ENCODE measurements around the gene ALG11.
"Not testable (repeated sequence)": the region's sequence is repeated elsewhere in the genome, so short reads cannot be mapped to it uniquely, and the experiment has no call there.

ALG11 gene

DNA sequence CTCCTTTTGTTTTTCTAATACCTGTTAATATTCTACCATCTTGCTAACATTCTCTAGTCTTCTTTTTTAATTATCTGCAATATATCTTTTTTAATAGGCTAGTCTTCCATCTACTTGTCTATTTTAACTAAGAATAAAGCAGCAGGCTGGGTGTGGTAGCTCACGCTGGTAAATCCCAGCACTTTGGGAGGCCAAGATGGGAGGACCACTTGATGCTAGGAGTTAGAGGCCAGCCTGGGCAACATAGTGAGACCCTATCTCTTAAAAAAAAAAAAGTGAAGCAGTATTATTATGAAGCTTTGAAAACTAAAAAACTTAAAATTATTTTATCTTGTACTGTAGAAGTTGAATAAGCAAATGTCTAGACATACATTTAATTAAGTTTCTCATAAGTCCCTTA lies 15.6 kb downstream of the ALG11 start:
- no peak for DNase-seq

DNA sequence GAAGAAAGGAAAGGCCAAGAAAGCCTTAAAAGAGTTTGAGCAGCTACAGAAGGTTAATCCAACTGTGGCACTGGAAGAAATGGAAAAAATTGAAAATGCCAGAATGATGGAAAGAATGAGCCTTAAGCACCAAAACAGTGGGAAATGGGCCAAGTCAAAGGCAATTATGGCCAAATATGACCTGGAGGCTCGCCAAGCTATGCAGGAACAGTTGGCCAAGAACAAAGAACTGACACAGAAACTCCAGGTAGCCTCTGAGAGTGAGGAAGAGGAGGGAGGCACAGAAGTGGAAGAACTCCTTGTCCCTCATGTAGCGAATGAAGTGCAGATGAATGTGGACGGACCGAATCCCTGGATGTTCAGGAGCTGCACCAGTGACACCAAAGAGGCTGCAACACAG lies 17.4 kb downstream of the ALG11 start:
- DNase-seq = no peak

GRCh38 chr13:52030401-52030800 lies 18.2 kb downstream of the ALG11 start:
- not testable (repeated sequence) for DNase-seq

GRCh38 chr13:52033039-52033438 lies 20.8 kb downstream of the ALG11 start:
- DNase-seq = no peak

GRCh38 chr13:52034616-52035226 lies 22.5 kb downstream of the ALG11 start:
- DNase-seq = no peak

DNA sequence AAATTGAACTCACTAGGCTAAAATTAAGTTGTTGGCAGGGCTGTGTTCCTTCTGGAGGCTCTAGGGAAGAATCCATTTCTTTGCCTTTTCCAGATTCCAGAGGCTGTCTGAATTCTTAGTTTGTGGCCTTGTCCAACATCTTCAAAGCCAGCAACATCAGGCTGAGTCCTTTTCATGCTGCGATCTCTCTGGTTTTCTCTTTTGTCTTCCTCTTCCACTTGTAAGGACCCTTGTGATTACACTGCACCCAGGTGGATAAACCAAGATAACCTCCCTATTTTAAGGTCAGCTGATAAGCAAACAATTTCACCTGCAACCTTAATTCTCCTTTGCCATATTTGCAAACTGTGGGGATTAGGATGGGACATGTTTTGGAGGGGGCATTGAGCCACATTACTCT lies 23.8 kb downstream of the ALG11 start:
- DNase-seq = no peak

DNA sequence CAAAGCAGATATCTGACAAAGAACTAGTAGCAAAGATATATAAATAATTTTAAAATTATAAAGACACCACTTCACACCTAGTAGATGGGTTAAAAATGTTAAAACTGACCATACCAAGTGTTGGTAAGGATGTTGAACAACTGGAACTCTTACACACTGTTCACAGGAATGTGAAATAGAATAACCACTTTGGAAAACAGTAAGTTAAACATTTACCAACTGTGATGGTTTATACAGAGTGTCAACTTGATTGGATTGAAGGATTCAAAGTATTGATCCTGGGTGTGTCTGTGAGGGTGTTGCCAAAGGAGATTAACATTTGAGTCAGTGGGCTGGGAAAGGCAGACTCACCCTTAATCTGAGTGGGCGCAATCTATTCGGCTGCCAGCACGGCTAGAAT lies 31.5 kb downstream of the ALG11 start:
- no peak for DNase-seq

DNA sequence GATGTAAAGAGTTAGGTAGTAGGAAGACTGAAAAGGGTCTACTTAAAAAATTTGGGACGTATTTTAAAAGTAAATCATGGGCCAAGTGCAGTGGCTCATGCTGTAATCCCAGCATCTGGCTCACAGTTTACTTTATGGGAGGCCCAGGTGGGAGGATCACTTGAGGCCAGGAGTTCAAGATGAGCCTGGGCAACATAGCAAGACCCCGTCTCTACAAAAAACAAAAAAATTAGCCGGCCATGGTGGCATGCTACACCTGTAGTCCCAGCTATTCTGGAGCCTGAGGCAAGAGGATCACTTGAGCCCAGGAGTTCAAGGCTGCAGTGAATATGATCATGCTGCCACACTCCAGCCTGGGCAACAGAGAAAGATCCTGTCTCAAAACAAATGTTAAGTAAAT lies 35.3 kb downstream of the ALG11 start:
- no peak for DNase-seq

DNA sequence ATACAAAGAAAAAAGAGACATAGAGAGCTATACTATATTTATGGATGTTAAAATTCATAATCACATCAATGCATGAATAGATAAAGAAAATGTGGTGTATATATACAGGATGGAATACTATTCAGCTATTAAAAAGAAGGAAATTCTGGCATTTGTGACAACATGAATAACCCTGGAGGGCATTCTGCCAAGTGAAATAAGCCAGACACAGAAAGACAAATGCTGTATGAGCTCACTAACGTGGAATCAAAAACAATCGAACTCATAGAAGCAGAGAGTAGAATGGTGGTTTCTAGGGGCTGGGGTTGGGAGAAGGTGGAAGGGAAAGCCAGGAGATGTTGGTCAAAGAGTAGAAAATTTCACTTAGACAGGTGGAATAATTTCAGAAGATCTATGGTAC lies 36.3 kb downstream of the ALG11 start:
- no peak for DNase-seq

DNA sequence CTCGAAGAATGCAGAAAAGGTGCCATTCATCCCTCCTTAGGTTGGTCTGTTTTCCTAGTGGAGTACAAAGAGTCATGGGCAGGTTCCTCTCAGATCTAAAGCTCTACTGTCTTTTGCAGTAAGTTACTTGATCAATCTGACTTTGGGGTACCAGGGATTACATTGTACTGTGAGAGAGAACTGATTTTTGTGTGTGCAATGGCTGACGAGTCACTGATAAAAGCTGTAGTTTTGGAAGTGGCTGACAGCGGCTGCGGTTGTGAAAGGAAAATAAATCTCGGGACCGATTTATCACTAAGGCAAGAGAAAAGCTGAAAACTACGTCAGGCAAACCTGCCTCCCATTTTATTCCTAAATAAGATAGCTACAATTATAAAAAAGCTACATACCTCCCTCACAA lies 39.2 kb downstream of the ALG11 start:
- no peak for DNase-seq

- DNase-seq = no peak
Observed at GRCh38 chr13:52053460-52053859, 41.3 kb downstream of the ALG11 start.

- not testable (repeated sequence) for DNase-seq
Observed at GRCh38 chr13:52061064-52061463, 48.9 kb downstream of the ALG11 start.

GRCh38 chr13:52061587-52061986 lies 49.4 kb downstream of the ALG11 start:
- peak in 2 of 58 donors; percentile 13 to 21 for DNase-seq

DNA sequence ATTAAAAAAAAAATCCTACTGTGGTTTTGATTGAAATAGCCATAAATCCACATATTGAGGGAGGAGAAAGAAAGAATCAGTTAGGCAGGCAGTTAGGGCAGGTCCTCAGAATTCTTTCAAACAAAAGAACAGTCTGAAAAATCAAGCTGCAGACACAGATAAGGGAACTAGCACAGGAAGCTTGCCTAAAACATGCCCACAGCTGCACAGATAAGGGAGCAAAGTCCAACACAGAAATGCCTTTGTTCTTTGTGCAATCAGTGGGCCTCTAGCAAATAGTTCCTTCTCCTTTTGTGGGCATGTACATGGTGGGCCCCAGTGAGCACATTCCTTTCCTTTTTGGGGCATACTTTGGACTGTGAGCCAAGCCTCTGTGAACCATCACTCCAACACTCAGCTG lies 55.0 kb downstream of the ALG11 start:
- DNase-seq = no peak

GRCh38 chr13:52070929-52071523 lies 58.8 kb downstream of the ALG11 start:
- no peak for DNase-seq
